Spinal cord (tissue), 10 donors: ENCODE results near the gene TSR1. TPM values are rescaled to one million over a fixed set of nuclear protein-coding genes. Genes with fewer than 3 reads are reported as not detected.

ENCODE experiments used
- DNase-seq, 6 donors: peaks; one replicate each; pipeline versions ENCODE4 v3.0.0 to v3.0.0-alpha.2; 2013 to 2015; ENCODE audit warnings: low spot score in 6 of 6, low read depth in 4 of 6
- H3K27ac ChIP-seq: one replicate; pipeline ENCODE4 v1.5.1; 2013; ENCODE audit warnings: low read depth, low read length, control low read depth
- H3K27me3 ChIP-seq: one replicate; pipeline ENCODE4 v1.6.1; 2013; ENCODE audit warnings: low read length; ENCODE audit not compliant: control insufficient read depth, insufficient read depth
- H3K36me3 ChIP-seq: one replicate; pipeline ENCODE4 v1.6.1; 2013; ENCODE audit warnings: low read length; ENCODE audit not compliant: control insufficient read depth, insufficient read depth
- H3K4me1 ChIP-seq: one replicate; pipeline ENCODE4 v1.6.1; 2013; ENCODE audit warnings: low read length; ENCODE audit not compliant: control insufficient read depth, insufficient read depth
- H3K4me3 ChIP-seq: one replicate; pipeline ENCODE4 v1.5.1; 2013; ENCODE audit warnings: low read depth, low read length, control low read depth
- H3K9me3 ChIP-seq: one replicate; pipeline ENCODE4 v1.6.1; 2013; ENCODE audit warnings: low read length; ENCODE audit not compliant: control insufficient read depth, insufficient read depth
- WGBS: methylation state at CpG from one replicate; pipeline ENCODE4 v1.1.5; 2013; ENCODE audit warnings: missing lambda C conversion rate; ENCODE audit not compliant: insufficient coverage; 5-methylcytosine and 5-hydroxymethylcytosine counted together
- polyA plus RNA-seq, 2 donors: library from polyadenylated mRNA; unstranded; fragments of 120-200 nt; gene quantifications; one replicate each; pipeline ENCODE4 v1.2.1, GENCODE V29; 2013; ENCODE audit not compliant: insufficient read length in 2 of 2
- total RNA-seq, 2 donors: library from RNA; depleted of rRNA in 1 of 2; stranded (reverse); fragments of 120-200 nt in 1 of 2; fragments of >200 nt in 1 of 2; gene quantifications; one replicate each; pipeline versions ENCODE4 v1.2.3 to v1.2.4, GENCODE V29; 2013 to 2014
- donor health status: healthy.

Gene TSR1
- total and polyA plus RNA-seq, 4 donors, result 27.5 to 41.0 (median 29.8) TPM

GRCh38 chr17:2378905-2379304 lies 42.6 kb upstream of the TSR1 start:
- DNase-seq, result no peak
- peaks cover 11% of the 10 kb centered on the region for H3K4me1 ChIP-seq
- peaks cover 87% of the 10 kb centered on the region for H3K36me3 ChIP-seq
- no peaks in the 10 kb centered on the region for H3K27me3 ChIP-seq
- no peaks in the 10 kb centered on the region for H3K9me3 ChIP-seq
- H3K4me3 ChIP-seq, result no peak overlapping the region
- 74% methylated on average over 3 of the region's 11 CpGs for WGBS
- no peak overlapping the region for H3K27ac ChIP-seq

- peaks cover 3% of the 10 kb centered on the region for H3K4me1 ChIP-seq
- H3K4me3 ChIP-seq, result no peak overlapping the region
- no peak for DNase-seq
- H3K27me3 ChIP-seq, result no peaks in the 10 kb centered on the region
- no peak overlapping the region for H3K27ac ChIP-seq
- H3K9me3 ChIP-seq, result no peaks in the 10 kb centered on the region
- WGBS, result no CpG with 5 or more reads among the region's 10 CpGs
- peaks cover 90% of the 10 kb centered on the region for H3K36me3 ChIP-seq
These were observed 41.4 kb upstream of the TSR1 start for GRCh38 chr17:2377659-2378058.

GRCh38 chr17:2376107-2376506 lies 39.9 kb upstream of the TSR1 start:
- no peaks in the 10 kb centered on the region for H3K27me3 ChIP-seq
- peaks cover 97% of the 10 kb centered on the region for H3K36me3 ChIP-seq
- DNase-seq, result no peak
- WGBS, result 91% methylated on average over 14 of the region's 14 CpGs
- no peaks in the 10 kb centered on the region for H3K4me1 ChIP-seq
- H3K9me3 ChIP-seq, result no peaks in the 10 kb centered on the region
- no peak overlapping the region for H3K27ac ChIP-seq
- H3K4me3 ChIP-seq, result no peak overlapping the region

GRCh38 chr17:2375406-2375805 lies 39.1 kb upstream of the TSR1 start:
- WGBS, result 95% methylated on average over 18 of the region's 19 CpGs
- peaks cover 96% of the 10 kb centered on the region for H3K36me3 ChIP-seq

GRCh38 chr17:2374549-2375285 lies 38.5 kb upstream of the TSR1 start:
- H3K27ac ChIP-seq, result no peak overlapping the region
- no peaks in the 10 kb centered on the region for H3K9me3 ChIP-seq
- no peak overlapping the region for H3K4me3 ChIP-seq
- DNase-seq, result no peak
- no peaks in the 10 kb centered on the region for H3K27me3 ChIP-seq
- peaks cover 96% of the 10 kb centered on the region for H3K36me3 ChIP-seq
- WGBS, result 87% methylated on average over 9 of the region's 11 CpGs
- H3K4me1 ChIP-seq, result peaks cover 10% of the 10 kb centered on the region

More at GRCh38 chr17:2375406-2375805, 39.1 kb upstream of the TSR1 start:
- peaks cover 3% of the 10 kb centered on the region for H3K4me1 ChIP-seq
- no peak overlapping the region for H3K4me3 ChIP-seq
- no peaks in the 10 kb centered on the region for H3K27me3 ChIP-seq
- no peak for DNase-seq
- no peaks in the 10 kb centered on the region for H3K9me3 ChIP-seq
- H3K27ac ChIP-seq, result no peak overlapping the region

GRCh38 chr17:2373179-2373578 lies 36.9 kb upstream of the TSR1 start:
- WGBS, result 96% methylated on average over 18 of the region's 18 CpGs
- Histone ChIP-seq H3K9me3 (no peaks in the 10 kb centered on the region), H3K27ac (no peak overlapping the region), H3K4me3 (no peak overlapping the region), H3K27me3 (no peaks in the 10 kb centered on the region), H3K4me1 (peaks cover 21% of the 10 kb centered on the region), H3K36me3 (peaks cover 94% of the 10 kb centered on the region)
- DNase-seq, result no peak

GRCh38 chr17:2372681-2373080 lies 36.4 kb upstream of the TSR1 start:
- Histone ChIP-seq H3K27me3 (no peaks in the 10 kb centered on the region), H3K27ac (no peak overlapping the region), H3K4me3 (no peak overlapping the region), H3K9me3 (no peaks in the 10 kb centered on the region), H3K4me1 (peaks cover 21% of the 10 kb centered on the region), H3K36me3 (peaks cover 94% of the 10 kb centered on the region)
- 91% methylated on average over 16 of the region's 16 CpGs for WGBS
- DNase-seq, result no peak

- Histone ChIP-seq H3K9me3 (no peaks in the 10 kb centered on the region), H3K4me3 (no peak overlapping the region), H3K27ac (no peak overlapping the region), H3K36me3 (peaks cover 94% of the 10 kb centered on the region), H3K27me3 (no peaks in the 10 kb centered on the region), H3K4me1 (peaks cover 21% of the 10 kb centered on the region)
- no peak for DNase-seq
- WGBS, result 95% methylated on average over 26 of the region's 26 CpGs
These were observed 35.9 kb upstream of the TSR1 start for GRCh38 chr17:2372180-2372579.

GRCh38 chr17:2371183-2372130 lies 35.2 kb upstream of the TSR1 start:
- H3K36me3 ChIP-seq, result peaks cover 94% of the 10 kb centered on the region
- WGBS, result 93% methylated on average over 24 of the region's 30 CpGs
- no peak for DNase-seq

More at GRCh38 chr17:2371183-2372130, 35.2 kb upstream of the TSR1 start:
- H3K4me1 ChIP-seq, result peaks cover 24% of the 10 kb centered on the region
- no peak overlapping the region for H3K27ac ChIP-seq
- H3K4me3 ChIP-seq, result no peak overlapping the region
- H3K27me3 ChIP-seq, result no peaks in the 10 kb centered on the region
- H3K9me3 ChIP-seq, result no peaks in the 10 kb centered on the region
